HK-2 (cell line): ENCODE results near the gene MALT1.

Source experiments
- DNase-seq: peaks from one replicate; pipeline ENCODE4 v3.0.0-alpha.2; 2018; ENCODE audit not compliant: unreplicated experiment

MALT1 gene

DNA sequence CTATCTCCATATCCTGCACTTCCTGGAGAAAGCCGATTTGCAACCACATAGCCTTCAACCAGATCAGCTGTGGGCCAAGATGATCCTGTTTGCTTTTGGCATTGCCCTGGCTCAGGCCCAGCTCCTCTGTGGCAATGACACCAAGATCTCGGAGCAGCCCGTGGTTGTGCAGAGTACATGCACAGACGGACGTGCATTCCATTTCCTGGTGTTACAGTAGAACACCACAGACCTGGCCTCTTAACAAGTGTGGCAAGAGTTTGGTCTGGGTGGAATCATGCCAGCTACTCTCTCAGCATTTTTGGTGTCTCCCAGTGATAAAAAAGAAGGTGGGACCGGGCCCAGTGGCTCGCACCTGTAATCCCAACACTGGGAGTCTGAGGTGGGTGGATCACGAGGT lies 20.0 kb downstream of the MALT1 start:
- DNase-seq: no peak

DNA sequence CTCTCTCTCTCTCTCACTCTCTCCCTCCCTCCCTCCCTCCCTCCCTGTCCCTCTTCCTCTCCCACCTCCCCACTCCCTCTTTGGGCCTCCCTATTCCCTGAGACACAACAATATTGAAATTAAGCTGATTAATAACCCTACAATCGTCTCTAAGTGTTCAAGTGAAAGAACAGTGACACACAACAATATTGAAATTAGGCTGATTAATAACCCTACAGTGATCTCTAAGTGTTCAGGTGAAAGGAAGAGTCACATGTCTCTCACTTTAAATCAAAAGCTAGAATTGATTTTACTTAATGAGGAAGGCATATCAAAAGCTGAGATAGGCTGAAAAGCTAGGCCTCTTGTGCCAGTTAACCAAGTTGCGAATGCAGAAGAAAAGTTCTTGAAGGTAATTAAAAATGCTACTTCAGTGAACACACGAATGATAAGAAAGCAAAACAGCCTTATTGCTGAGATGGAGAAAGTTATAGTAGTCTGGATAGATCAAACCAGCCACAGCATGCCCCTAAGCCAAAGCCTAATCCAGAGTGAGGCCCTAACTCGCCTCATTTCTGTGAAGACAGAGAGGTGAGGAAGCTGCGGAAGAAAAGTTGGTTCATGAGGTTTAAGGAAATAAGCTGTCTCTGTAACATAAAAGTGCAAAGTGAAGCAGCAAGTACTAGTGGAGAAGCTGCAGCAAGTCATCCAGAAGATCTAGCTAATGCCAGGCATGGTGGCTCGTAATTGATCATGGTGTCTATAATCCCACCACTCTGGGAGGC lies 21.3 kb downstream of the MALT1 start:
- no peak for DNase-seq

DNA sequence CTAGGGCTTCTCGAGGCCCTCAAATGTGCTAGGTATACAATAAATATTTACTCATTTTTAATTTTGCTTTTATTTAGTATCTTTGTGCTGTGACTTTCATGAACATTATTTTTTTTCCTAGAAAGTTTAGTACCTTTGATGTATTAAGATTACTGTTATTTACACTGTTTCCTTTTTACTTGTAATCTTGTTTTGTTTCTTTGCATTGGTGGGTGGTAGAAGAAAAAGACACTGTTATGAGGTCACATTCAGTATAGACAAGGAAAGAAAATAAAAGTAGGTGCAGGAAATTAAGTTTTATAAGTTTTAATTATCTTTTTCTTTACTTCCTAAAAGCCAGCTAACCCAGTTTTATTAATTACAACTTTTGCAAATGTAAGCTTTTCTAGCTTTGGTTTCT lies 23.0 kb downstream of the MALT1 start:
- DNase-seq: no peak

DNA sequence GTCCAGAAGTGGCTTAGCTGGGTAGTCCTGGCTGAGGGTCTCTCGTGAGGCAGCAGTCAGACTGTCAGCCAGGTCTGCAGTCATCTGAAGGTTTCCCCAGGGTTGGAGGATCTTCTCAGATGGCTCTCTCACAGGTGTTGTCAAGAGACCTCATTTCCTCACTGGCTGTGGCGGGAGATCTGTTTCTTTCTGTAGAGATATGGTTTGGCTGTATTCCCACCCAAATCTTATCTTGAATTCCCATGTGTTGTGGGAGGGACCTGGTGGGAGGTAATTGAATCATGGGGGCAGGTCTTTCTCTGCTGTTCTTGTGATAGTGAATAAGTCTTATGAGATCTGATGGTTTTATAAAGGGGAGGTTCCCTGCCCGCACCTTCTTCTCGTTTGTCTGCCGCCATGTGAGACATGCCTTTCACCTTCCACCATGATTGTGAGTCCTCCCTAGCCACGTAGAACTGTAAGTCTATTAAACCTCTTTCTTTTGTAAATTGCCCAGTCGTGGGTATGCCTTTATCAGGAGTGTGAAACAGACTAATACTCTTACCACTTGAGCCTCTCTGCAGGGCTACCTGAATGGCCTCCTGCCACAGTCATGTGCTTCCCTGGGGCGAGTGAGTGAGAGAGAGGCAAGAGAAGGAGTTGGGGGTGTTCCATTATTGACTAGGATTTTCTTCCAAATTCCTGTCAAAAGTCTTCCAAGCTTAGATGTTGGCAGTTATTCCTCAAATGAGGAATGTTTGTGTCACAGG lies 23.6 kb downstream of the MALT1 start:
- no peak for DNase-seq

DNA sequence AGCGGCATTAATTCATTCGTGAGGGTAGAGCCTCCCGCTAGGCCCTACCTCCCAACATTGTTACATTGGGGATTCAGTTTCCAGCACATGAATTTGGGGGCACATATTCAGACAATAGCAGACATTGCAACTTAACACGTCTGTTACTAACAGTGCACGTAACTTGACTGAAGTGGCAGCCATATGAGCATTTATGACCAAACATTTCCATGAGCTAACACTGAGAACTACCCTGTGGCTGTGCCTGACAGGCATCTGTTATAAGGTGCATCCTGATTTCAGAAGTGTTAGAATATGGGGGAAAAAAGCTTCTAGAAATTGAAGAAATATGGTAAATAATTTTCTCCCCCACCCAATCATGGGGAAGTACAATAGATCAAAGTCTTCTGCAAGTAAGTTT lies 24.5 kb downstream of the MALT1 start:
- DNase-seq: no peak

DNA sequence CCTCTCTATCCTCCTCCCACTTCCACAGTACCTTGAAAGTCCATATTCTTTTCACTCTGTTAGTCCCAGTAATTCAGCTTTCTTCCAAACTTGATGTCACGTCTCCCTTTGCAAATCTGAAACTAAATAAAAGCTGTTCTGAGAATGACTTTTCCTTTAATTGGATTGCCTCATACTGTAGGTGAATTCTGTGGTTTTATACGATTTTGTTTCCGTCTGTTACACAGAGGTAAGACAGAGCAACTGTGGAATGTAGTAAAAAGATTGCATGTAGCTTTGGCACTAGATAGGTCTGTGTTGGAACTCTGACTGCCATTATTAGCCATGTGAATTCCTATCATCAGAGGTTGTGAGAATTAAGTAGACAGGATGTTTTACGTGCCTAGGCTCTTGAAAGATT lies 25.9 kb downstream of the MALT1 start:
- no peak for DNase-seq

DNA sequence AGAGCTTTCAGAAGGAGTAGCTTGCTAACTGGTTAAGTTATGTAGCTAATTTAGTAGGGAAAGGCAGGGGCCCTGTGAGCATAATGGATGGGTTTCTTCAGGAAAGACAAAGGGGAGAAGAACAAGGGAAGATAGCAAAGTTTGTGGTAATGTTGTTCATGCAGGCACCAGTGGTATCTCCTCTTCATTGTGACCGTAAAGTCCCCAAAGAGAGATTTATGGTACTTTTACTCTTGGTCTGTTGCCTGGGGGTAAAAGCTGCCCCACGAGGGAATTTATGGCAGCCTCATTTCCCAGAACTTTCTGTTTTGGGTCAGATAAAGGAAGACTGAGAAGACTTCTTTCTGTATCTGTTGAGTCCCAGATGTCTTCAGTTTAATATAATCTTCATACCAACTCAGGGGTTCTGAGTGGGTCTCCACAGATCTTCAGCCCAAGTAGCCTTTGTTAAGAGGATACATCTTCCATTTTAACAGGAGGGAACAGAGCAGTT lies 27.5 kb downstream of the MALT1 start:
- DNase-seq: no peak

DNA sequence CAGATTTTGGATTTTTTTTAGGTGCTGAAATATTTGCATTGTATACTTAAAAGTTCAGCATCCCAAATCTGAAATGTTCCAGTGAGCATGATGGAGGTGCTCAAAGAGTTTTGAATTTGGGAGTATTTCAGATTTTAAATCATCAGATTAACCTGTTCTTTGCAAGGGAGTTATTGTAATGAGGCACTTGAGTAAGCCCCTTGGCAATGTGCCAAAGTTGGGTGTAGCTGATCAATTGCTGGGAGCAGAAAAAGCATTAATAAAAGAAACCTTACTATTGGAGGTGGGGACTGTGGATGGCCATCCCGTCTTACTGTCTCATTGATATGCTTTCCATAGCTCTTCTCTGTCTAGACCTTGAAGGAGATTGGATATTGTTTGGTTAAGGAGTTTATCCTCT lies 28.3 kb downstream of the MALT1 start:
- DNase-seq: no peak

DNA sequence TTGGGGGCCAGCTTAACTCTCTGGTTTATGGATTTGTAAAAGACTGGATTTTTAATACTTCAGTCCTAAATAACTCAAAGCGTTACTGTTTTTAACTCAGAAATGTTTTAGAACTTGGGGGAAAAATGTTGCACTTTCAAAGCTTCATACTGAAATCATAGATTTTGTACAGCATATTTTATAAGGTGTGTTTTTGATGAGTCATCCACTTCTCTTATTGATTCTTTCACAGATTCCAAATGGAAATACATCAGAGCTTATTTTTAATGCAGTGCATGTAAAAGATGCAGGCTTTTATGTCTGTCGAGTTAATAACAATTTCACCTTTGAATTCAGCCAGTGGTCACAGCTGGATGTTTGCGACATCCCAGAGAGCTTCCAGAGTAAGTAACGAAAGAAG lies 28.9 kb downstream of the MALT1 start:
- DNase-seq: no peak

DNA sequence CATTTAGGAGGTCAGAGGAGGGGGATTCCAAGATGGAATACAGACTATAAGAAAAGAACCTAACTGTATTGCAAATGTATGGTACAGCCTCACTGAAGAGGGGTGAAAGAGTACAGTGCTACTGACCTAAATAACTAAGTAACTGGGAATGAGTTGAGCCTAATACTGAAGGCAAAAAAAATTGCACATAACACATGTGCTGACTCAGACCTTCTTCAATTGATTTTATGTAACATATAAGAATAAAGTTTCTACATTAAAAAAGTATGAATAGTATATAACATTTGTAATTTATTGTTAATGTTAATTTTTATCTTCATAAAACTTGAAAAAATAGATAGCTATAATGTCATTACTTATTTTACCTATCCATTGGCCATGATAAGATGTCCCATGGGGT lies 41.7 kb downstream of the MALT1 start:
- DNase-seq: no peak

DNA sequence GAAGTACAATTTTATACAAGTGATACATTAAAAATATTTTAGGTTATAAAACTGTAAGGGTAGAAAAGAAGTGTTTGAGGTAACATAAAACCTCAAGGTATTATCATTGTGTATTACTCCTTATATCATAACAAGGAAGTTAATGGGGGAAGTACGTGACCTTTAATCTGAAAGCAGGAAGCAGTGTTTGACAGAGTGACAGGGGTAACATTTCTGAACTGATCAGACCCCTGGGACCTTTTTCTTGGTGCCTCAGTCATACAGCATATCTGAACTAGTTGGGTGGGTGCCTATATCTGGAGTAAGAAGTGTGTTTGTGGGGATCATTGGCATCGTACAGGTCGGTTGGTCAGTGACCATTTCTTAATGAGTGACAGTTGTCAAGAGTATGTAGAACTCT lies 43.0 kb downstream of the MALT1 start:
- DNase-seq: no peak

DNA sequence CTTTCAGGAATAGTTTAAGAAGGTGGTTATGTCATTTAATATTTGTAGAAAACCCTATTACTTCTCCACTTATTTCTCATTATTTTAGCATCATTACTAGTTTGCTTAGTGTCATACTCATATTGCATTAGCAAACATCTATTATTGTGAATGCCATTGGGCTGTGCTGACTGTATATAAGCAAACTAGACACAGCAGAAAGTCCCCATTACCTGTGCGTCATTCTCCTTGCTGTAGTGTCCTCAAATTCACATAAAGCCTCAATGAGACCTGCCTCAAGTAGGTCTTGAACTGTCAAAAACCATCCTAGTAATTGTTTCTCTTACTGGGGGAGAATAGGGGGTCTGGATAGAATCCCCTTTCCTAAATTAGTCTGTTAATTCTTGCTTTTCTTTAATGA lies 43.6 kb downstream of the MALT1 start:
- DNase-seq: no peak

DNA sequence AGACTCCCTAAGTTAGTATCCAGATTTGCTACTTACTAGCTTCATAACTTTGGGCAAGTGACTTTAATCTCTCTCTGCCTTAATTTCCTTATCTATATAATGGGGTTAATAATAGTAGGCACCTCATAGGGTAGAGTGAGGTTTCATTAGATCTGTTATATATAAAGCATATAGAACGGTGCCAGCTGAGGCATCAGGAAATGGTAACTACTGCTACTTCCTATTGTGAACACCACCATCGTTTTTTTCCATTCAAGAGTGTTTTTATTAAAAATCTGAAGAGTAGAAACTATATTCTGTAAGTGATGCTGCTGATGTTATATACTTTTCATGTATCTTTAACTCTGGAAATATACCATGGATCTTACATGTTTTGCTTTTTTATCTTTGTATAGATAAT lies 44.3 kb downstream of the MALT1 start:
- no peak for DNase-seq

DNA sequence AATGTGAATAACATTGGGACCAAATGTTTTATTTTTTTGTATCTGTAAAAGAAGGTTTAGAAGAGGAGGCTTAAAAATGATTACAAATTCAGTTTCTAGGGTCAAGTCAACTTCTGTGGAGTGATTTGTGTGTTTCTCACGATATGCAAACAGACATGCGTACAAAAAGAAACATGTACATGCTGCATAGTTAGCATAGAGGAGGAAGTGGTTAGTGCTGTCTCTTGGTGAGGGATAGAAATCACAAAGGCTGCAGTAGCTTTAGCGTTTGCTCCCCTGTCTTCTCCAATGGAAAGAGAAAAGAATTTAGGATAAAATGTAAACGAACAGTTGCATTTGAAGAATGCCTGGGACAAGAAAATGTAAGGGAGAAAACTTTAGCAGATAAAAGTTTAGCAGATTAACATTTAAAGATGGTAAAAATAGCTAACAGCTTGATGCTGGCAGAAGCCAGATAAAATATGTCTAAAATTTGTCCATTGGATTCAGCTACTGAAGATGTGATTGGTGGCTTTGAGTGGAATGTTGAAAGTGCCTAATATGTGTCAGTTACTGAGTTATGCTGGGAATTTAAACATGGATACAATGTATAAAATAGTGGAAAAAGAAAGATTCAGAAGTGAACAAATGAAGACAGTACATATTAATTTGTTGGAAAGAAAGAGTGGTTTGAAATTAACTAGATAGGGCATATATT lies 44.9 kb downstream of the MALT1 start:
- DNase-seq: no peak

DNA sequence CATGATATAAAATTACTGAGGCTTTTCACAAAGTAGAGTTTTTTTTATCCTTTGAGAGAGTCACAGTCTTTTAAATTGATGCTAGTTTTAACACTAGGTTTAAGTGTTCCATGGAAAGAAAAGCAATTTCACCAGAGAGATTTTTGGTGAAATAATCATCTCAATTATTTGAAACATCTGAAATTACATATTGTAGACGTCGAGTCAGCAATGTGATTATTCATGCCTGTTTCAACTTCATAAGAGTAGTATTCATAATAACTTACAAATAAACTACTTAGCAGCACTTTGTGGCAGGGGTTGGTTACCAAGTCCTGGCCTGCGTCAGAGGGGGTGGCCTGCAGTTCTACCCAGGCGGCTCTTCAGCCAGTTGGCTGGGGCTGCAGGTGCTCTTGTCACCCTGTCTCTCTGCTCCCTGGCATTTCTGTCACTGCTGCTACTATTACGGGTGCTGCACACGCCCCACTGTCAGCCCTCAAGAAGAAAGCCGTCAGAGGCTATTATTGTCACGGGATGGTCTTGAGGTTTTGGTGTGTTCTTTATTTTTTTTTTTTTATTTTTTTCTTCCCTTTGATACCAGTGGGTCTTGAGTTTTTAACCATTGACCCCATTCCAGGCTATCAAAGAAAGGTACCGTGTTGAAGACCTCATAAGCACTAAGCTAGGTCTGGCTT lies 50.4 kb downstream of the MALT1 start:
- DNase-seq: no peak

DNA sequence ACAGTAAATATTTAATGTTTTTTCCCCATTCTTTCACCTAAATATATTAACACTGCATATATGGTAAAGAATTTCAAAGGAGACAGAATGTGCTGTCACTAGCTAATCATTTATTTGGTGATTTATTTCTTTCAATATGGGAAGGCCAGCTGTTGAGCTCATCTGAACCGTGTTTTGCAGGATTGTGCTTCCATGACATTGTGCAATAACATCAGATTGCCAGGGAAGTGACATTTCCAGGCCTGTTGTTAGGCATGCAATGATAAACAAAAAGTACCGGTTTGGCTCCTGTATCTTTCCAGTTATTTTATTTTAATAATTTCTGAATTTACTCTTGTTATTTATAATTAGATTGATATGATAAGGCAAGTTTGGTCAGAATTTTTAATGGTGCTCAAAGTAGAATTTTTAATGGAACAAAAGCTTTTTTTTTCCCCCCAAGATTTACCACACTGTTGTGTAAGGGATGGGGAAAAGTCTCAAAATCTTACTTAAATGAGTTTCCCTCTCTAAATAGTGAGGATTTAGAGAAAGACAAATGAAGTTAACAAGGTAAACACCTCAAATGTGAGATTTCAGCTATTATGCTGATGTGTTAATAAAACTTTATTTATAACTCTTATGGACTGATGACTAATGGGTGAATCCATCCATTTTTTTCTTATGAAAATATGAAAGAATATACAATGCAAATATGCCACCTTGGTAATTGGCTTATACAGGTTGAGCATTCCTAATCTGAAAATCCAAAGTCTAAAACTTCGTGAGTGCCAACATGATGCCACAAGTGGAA lies 52.7 kb downstream of the MALT1 start:
- no peak for DNase-seq

DNA sequence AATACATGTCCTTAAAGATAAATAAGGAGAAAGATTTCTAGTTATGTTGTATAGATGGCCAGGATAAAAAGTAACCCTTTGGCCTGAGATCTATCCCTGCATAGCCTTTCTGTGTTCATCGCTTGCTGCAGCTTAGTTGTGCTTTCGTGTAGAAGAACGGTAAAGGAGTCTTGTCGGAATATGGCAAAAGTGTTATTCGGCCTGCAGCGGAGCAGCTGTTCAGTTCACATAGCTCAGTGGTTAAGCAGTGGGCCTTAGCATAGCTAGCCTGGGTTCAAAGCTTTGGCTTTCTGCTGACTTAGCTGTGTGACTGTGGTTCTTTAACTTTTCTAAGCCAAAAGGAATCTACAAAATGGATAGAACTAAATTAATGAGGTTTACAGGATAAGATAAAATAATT lies 55.4 kb downstream of the MALT1 start:
- DNase-seq: no peak

DNA sequence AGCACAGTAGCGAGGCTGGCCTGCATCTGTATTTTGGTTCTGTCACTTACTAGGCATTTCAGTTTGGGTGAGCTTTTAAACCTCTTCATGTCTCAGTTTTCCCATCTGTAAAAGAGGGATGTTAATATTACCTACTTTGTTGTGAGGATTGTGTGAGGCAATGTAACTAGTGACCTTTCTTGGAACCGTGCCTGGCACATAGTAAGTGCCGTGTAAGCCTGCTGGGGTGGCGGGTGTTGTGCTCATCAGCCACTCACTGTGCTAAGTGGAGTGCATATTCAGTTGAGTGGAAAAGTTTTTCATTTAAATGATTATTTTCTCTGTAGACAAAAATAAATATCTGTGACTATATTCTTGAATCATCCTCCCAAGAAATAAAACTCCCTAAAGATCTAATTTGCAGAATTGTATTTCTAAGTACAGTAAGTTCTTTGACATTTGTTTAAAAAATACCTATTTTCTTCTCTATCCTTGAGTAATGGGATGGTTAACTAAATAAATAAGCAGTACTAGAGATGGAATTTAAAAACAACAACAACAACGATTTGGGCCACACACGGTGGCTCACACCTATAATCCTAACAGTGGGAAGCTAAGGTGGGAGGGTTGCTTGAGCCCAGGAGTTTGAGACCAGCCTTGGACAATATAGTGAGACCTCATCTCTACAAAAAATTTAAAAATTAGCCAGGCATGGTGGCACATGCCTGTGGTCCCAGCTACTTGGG lies 56.7 kb downstream of the MALT1 start:
- DNase-seq: no peak

DNA sequence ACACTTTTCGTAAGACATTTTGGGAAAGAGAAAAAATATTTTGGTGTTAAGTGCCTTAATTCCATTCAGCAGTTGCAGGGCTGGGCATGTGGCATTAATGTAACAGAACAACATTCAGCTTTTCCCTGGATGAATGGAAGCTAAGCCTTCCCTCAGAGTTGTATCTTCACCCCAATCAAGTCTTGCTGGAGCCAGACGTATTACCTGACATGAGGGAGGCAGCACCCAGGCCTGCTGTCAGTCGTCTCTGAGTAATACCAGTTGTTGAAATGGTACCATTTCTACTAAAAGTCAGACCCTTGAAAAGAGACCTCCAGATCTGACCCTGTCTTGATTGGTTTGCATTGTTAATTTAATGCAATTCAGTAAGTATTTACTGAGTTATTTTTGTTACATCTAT lies 57.5 kb downstream of the MALT1 start:
- no peak for DNase-seq

DNA sequence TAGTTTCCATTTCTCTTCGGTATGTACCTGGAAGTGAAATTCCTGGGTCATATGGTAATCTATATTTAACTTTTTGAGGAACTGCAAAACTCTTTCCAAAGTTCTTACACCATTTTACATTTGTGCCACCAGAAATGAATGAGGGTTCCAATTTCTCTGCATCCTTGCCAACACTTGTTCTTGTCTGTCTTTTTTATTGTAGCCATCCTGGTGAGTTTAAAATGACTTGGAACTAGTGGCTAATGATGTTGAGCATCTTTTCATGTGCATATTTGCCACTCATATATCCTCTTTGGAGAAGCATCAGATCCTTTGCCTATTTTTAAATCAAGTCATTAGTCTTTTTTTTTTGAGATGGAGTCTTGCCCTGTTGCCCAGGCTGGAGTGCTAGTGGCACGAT lies 59.4 kb downstream of the MALT1 start:
- no peak for DNase-seq

DNA sequence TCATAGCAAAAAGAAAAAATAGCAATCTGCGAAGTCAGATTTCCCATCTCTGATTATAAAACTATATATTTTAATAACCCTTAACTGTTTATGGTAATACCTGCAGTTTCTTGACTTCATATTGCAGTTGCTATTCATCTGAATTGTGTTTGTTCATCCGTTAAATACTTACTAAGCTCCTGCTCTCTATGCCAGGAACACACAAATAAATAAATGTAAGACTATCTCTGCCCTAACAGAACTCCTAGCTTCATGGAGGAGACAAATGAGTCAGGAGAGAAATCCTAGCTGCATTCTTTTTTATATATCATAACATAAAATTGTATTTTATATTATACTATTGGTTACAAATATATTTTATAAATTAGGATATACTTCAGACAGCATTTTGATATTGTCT lies 61.2 kb downstream of the MALT1 start:
- DNase-seq: no peak
